ENCODE data around the gene INS.
"Not testable (repeated sequence)": the region's sequence is repeated elsewhere in the genome, so short reads cannot be mapped to it uniquely, and the experiment has no call there.

Gene INS

GRCh38 chr11:2131371-2132236 is 29.4 kb downstream of the INS start:
- no peak for DNase-seq (ENCODE audit: low spot score)

GRCh38 chr11:2130881-2131352 is 30.1 kb downstream of the INS start:
- DNase-seq (ENCODE audit: low spot score), result no peak

- no peak for DNase-seq (ENCODE audit: low spot score)
Observed at GRCh38 chr11:2129699-2130366, 31.2 kb downstream of the INS start.

GRCh38 chr11:2129308-2129698 is 31.7 kb downstream of the INS start:
- DNase-seq (ENCODE audit: low spot score), result no peak

GRCh38 chr11:2128511-2129307 is 32.3 kb downstream of the INS start:
- DNase-seq (ENCODE audit: low spot score), result no peak

GRCh38 chr11:2128130-2128510 is 32.9 kb downstream of the INS start:
- no peak for DNase-seq (ENCODE audit: low spot score)

GRCh38 chr11:2127482-2128129 is 33.4 kb downstream of the INS start:
- DNase-seq (ENCODE audit: low spot score), result no peak

- no peak for DNase-seq (ENCODE audit: low spot score)
Observed at GRCh38 chr11:2126520-2127085, 34.4 kb downstream of the INS start.

GRCh38 chr11:2124736-2125484 is 36.1 kb downstream of the INS start:
- DNase-seq (ENCODE audit: low spot score), result not testable (repeated sequence)

- DNase-seq (ENCODE audit: low spot score), result no peak
Observed at GRCh38 chr11:2123628-2123960, 37.4 kb downstream of the INS start.

GRCh38 chr11:2122907-2123627 is 37.9 kb downstream of the INS start:
- no peak for DNase-seq (ENCODE audit: low spot score)

GRCh38 chr11:2122222-2122906 is 38.6 kb downstream of the INS start:
- DNase-seq (ENCODE audit: low spot score), result no peak

- no peak for DNase-seq (ENCODE audit: low spot score)
Observed at GRCh38 chr11:2121227-2122130, 39.5 kb downstream of the INS start.

GRCh38 chr11:2120359-2121100 is 40.5 kb downstream of the INS start:
- DNase-seq (ENCODE audit: low spot score), result no peak

- DNase-seq (ENCODE audit: low spot score), result no peak
Observed at GRCh38 chr11:2118677-2119076, 42.3 kb downstream of the INS start.

GRCh38 chr11:2116680-2117079 is 44.3 kb downstream of the INS start:
- DNase-seq (ENCODE audit: low spot score), result no peak

- DNase-seq (ENCODE audit: low spot score), result no peak
Observed at GRCh38 chr11:2115308-2115707, 45.7 kb downstream of the INS start.
